HG03039 (cell line): ENCODE measurements around the gene LY9.
A peak's percentile ranks its signal among the peaks of the same experiment; 100 is the strongest.
"Not testable (repeated sequence)": the region's sequence is repeated elsewhere in the genome, so short reads cannot be mapped to it uniquely, and the experiment has no call there.

Experiments
- ATAC-seq: cut with Tn5 transposase; IDR thresholded peaks from one replicate; pipeline ENCODE4 v1.9.1; 2021; ENCODE audit warnings: mild to moderate bottlenecking, moderate library complexity; ENCODE audit not compliant: unreplicated experiment

The LY9 gene

GRCh38 chr1:160773093-160773492 lies 22.9 kb upstream of the LY9 start:
- no peak for ATAC-seq

- ATAC-seq = no peak
Observed at GRCh38 chr1:160774886-160775719, 20.9 kb upstream of the LY9 start.

- ATAC-seq = no peak
Observed at GRCh38 chr1:160776178-160776577, 19.8 kb upstream of the LY9 start.

- ATAC-seq = no peak
Observed at GRCh38 chr1:160777486-160778089, 18.4 kb upstream of the LY9 start.

GRCh38 chr1:160778976-160779375 lies 17.0 kb upstream of the LY9 start:
- no peak for ATAC-seq

GRCh38 chr1:160779626-160780397 lies 16.2 kb upstream of the LY9 start:
- no peak for ATAC-seq

- ATAC-seq = no peak
Observed at GRCh38 chr1:160780398-160780755, 15.6 kb upstream of the LY9 start.

- ATAC-seq = no peak
Observed at GRCh38 chr1:160781186-160781766, 14.7 kb upstream of the LY9 start.

GRCh38 chr1:160781914-160782689 lies 13.9 kb upstream of the LY9 start:
- peak; percentile 73 for ATAC-seq

GRCh38 chr1:160782988-160783765 lies 12.8 kb upstream of the LY9 start:
- not testable (repeated sequence) for ATAC-seq

- ATAC-seq = peak; percentile 5
Observed at GRCh38 chr1:160789051-160789701, 6.8 kb upstream of the LY9 start.

GRCh38 chr1:160789702-160790611 lies 6.0 kb upstream of the LY9 start:
- peak; percentile 79 for ATAC-seq

GRCh38 chr1:160794376-160794775 lies 1.6 kb upstream of the LY9 start:
- ATAC-seq = no peak

- ATAC-seq = no peak
Observed at GRCh38 chr1:160797271-160797709, 1.3 kb downstream of the LY9 start.

GRCh38 chr1:160797861-160798273 lies 1.9 kb downstream of the LY9 start:
- ATAC-seq = no peak

GRCh38 chr1:160798439-160798838 lies 2.5 kb downstream of the LY9 start:
- ATAC-seq = no peak

- ATAC-seq = no peak
Observed at GRCh38 chr1:160799641-160800040, 3.7 kb downstream of the LY9 start.

- no peak for ATAC-seq
Observed at GRCh38 chr1:160800142-160800541, 4.2 kb downstream of the LY9 start.
